ENCODE measurements around the gene CMC2. TPM values are rescaled to one million over a fixed set of nuclear protein-coding genes. Genes with fewer than 3 reads are reported as not detected.
A peak's percentile ranks its signal among the peaks of the same experiment; 100 is the strongest.

CMC2 gene
- total and polyA plus RNA-seq, 2 of the 13 experiments (the other 11 are each of a cell fraction or from before 2014, with no cell fraction given): 116 to 129 TPM

GRCh38 chr16:81006813-81007695 is at the start of gene CMC2, which contains the start of gene CENPN (continued):
- TF ChIP-seq PAX8 (CRISPR knock-in tag; IDR thresholded peaks at IDR 0.05; ENCODE audit: borderline replicate concordance): 0 out of 2 replicates have a peak, but pooled peaks have one; percentile 28
- TF ChIP-seq CSRNP2 (CRISPR knock-in tag; conservative IDR thresholded peaks at IDR 0.05; ENCODE audit: low read depth): peak; percentile 59; the same call in 1 of the 2 replicates
- TF ChIP-seq RAD51 (IDR thresholded peaks at IDR 0.05; ENCODE audit: borderline replicate concordance): peak; percentile 97
- TF ChIP-seq HOMEZ (CRISPR knock-in tag; IDR thresholded peaks at IDR 0.05; ENCODE audit: low read depth): peak; percentile 50; the same call in 1 of the 2 replicates
- peak; percentile 100 for TF ChIP-seq PCBP1 (IDR thresholded peaks at IDR 0.05; ENCODE audit: borderline replicate concordance, low read depth, low read length)
- peak; percentile 88 for TF ChIP-seq MAZ (IDR thresholded peaks at IDR 0.05; ENCODE audit: borderline replicate concordance, low read depth, low read length)
- TF ChIP-seq MAZ (CRISPR knock-in tag; IDR thresholded peaks at IDR 0.05; ENCODE audit: low read depth): peak; percentile 95
- TF ChIP-seq PLSCR1 (CRISPR knock-in tag; IDR thresholded peaks at IDR 0.05; ENCODE audit: borderline replicate concordance): peak; percentile 9; the same call in 1 of the 2 replicates
- peak; percentile 93 for TF ChIP-seq SMAD3 (CRISPR knock-in tag; IDR thresholded peaks at IDR 0.05)
- TF ChIP-seq ELF4 (CRISPR knock-in tag; IDR thresholded peaks at IDR 0.05; ENCODE audit: borderline replicate concordance): peak; percentile 37; the same call in 1 of the 2 replicates
- TF ChIP-seq CTCF (CRISPR knock-in tag; IDR thresholded peaks at IDR 0.05): peak; percentile 47; the same call in 1 of the 2 replicates
- peak; percentile 49 for TF ChIP-seq ZNF180 (CRISPR knock-in tag; IDR thresholded peaks at IDR 0.05; ENCODE audit: borderline replicate concordance, low read depth)
- TF ChIP-seq ZNF331 (CRISPR knock-in tag; IDR thresholded peaks at IDR 0.05): peak; percentile 31; the same call in 1 of the 2 replicates
- TF ChIP-seq ZNF18 (CRISPR knock-in tag; IDR thresholded peaks at IDR 0.05; ENCODE audit: insufficient replicate concordance): no peak
- peak; percentile 89; the same call in 1 of the 2 replicates for TF ChIP-seq NCOA1 (CRISPR knock-in tag; IDR thresholded peaks at IDR 0.05)
- peak; percentile 92 for TF ChIP-seq MYPOP (CRISPR knock-in tag; IDR thresholded peaks at IDR 0.05)
- peak; percentile 90 for TF ChIP-seq POLR2G (IDR thresholded peaks at IDR 0.05; ENCODE audit: low read depth, low read length)
- TF ChIP-seq TOE1 (CRISPR knock-in tag; IDR thresholded peaks at IDR 0.05): peak; percentile 52; the same call in 1 of the 2 replicates
- peak; percentile 91; the same call in 1 of the 2 replicates for TF ChIP-seq FLYWCH1 (CRISPR knock-in tag; IDR thresholded peaks at IDR 0.05)
